Esophagus mucosa (tissue), 1 donor: Measurements from ENCODE around the gene RGS19. TPM values are rescaled to one million over a fixed set of nuclear protein-coding genes. Genes with fewer than 3 reads are reported as not detected.

Experiments
- ATAC-seq: fragments of 200-7000 bp; cut with Tn5 transposase; one replicate; pipeline ENCODE4 v1.9.1; 2020
- total RNA-seq: library from RNA; stranded (reverse); gene quantifications from one replicate; pipeline ENCODE4 v1.2.4, GENCODE V29; 2023
- donor health status: DM: yes; HTN: yes; CAD: no.

The RGS19 gene
- total RNA-seq, 1 donor from 2014 or later: 6.1 TPM

DNA sequence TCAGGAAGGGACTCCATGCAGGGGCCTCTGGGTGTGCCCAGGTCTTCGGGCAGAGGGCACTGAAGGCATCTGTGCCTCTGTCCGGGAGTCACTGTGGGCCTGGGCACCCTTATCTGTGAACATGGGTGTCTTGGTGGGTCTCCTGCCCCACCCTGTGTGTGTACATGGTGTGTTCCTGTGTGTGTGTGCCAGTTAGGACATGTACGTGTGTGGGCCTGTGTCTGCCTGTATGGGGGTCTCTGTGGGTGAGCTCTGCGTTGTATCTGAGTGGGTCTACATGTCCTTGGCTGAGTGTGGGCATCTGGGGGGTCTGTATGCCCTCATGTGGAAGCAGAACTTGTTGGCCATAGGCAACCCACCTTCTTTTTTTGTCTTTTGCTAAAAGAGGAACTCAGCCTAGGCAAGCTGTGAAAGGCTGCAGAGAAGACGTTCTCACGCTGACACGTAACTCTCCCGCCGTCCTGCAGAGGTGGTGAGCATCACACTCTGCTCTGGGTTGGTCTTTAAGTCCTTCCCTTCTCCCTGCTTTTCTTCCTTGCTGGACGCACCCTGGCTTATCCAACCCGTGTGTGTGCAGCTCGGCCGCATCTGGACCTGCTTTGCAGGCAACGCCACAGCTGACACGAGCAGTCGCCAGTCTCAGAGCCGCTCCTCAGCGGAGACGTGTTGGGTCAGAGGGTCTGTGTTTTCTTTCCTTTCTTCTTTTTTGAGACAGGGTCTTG, 28.6 kb upstream of the RGS19 start:
- ATAC-seq: no peak

- no peak for ATAC-seq
Measured at GRCh38 chr20:64106981-64107735, 27.8 kb upstream of the RGS19 start, which contains the start of gene NPBWR2. Gene NPBWR2 (minus strand): TSS chr20:64107565. CDS start chr20:64106831, 734 bp downstream.

- no peak for ATAC-seq
Measured at GRCh38 chr20:64106435-64106961, 27.2 kb upstream of the RGS19 start.

GRCh38 chr20:64105846-64106434, 26.6 kb upstream of the RGS19 start:
- no peak for ATAC-seq

DNA sequence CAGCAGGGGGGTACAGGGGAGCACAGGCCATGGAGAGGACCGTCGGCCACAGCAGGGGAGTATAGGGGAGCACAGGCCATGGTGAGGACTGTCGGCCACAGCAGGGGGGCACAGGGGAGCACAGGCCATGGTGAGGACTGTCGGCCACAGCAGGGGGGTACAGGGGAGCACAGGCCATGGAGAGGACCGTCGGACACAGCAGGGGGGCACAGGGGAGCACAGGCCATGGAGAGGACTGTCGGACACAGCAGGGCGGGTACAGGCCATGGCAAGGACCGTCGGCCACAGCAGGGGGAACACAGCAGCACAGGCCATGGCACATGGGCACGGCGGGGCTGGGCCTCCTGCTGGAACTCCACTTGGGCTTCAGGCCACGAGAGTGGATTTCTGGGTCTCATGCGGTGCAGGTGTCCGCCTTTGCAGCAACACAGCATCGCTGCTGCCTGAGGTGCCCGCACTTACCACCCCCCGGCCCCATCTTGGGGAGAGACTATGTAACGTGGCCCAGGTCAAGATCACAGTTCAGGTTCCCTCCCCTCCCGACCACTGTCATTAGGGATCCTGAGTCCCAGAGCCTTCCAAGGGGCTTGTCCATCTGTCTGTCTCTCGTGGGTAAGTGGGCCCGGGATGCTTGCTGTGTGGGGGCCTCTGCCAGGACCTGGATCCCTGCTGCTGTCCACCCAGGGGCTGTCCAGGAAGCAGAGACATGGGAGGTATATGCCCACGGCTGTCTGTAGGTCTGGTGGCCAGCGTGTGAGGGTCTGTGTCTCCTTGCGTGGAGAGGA, 25.5 kb upstream of the RGS19 start:
- ATAC-seq: no peak

GRCh38 chr20:64103871-64104666, 24.8 kb upstream of the RGS19 start:
- no peak for ATAC-seq

DNA sequence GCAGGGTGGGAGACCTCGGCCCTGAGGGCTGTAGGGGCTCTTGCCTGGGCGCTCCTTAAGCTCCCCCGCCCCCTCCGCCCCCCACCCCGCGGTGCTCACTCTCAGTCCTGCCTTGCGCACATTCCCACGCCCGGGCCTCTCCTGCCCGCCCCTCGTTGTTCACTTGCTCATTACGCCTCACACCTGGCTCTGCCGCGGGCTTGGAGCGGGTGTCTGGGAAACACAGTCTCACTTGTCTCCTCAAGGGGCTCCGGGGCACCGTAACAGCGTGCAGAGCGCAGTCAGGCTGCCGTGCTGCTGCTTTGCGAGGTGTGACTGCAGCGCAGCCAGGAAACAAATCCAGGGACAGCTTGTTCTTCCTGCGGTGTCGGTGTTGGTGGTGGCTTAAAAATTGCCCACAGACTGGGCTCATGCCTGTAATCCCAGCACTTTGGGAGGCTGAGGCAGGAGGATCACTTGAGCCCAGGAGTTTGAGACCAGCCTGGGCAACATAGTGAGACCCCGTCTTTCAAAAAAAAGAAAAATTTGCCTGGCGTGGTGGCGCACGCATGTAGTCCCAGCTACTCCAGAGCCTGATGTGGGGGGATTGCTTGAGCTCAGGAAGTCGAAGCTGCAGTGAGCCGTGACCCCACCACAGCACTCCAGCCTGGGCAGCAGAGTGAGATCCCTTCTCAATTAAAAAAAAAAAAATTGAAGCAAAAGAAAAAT, 23.5 kb upstream of the RGS19 start:
- no peak for ATAC-seq

DNA sequence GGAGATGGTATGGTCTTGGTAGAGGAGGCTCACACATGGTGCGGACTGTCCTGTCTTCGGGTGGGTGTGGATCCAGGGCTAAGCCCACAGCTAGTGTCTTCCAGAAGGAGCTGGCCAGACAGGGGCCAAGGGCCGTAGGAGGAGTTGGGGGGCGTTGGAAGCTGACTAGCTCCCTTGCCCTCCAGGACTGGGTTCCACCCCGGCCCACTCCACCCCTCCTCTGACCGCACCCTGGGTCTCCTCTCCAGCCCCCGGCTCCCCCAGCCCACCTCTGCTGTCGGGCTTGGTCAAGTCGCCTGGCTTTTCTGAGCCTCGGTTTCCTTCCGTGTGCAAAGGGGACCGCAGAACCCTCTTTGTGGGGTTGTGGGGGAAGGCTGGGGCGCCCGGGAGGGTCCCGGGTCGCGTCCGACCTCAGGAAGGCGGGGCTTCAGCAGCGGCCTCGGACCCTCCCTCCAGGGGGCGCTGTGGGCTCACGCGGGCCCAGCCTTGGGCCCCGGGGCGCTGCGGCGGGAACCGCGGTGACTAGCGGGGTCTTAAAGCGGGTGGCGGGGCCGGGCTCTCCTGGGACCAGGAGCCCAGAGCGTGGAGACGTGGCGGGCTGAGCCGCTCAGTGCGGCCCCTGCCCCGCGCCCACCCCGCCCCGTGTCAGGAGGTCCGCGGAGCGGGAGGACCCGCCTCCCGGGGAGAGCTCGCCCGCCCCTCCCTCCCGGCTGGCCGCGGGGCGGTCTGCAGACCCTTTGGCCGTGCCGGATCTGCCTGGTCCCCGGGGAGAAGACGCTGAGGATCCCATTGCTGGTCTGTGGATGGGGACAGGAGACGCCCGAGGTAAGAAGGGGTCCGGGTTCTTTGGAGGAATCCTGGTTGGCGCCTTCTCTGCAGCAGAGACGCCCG, 22.7 kb upstream of the RGS19 start:
- peak; percentile 34 for ATAC-seq

- no peak for ATAC-seq
Measured at GRCh38 chr20:64100946-64101688, 21.8 kb upstream of the RGS19 start.

DNA sequence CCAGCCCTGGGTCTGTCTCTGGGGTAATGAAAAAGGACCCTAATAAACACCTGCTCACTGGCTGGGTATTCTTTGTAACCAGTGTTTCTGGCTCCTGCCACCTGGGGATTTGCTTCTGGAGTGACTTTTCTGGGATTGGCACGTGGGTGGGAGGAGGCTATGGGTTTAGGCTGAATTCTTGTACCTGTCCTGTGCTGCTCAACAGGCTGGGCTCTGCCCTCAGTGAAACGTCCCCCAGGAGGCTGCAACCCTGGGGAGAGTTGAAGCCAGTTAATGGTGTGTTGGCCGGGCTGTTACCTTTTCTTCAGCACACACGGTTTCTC, 21.2 kb upstream of the RGS19 start:
- no peak for ATAC-seq

- peak; percentile 5 for ATAC-seq
Measured at GRCh38 chr20:64099880-64100565, 20.7 kb upstream of the RGS19 start.

- ATAC-seq: no peak
Measured at GRCh38 chr20:64099086-64099786, 19.9 kb upstream of the RGS19 start.

- ATAC-seq: no peak
Measured at GRCh38 chr20:64098471-64099013, 19.2 kb upstream of the RGS19 start.

DNA sequence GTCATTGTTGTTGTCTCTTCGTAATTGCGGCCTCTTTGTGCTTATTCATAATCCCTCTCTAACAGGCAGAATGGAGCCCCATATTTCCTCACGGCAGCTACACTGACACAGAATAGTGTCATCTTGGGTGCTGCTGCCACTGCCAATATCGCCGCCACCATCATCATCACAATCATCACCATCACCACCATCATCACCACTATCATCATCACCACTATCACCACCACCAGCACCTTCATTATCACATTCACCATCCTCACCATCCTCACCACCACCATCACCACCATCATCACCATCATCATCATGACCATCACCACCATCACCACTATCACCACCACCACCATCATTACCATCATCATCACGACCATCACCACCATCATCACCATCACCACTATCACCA, 17.2 kb upstream of the RGS19 start:
- no peak for ATAC-seq

GRCh38 chr20:64095927-64096326, 16.6 kb upstream of the RGS19 start:
- peak; percentile 57 for ATAC-seq

GRCh38 chr20:64095455-64095854, 16.1 kb upstream of the RGS19 start:
- ATAC-seq: no peak

GRCh38 chr20:64093013-64093503, 13.7 kb upstream of the RGS19 start:
- peak; percentile 4 for ATAC-seq
